Measurements from ENCODE around the gene SPINK5.

Gene SPINK5

DNA sequence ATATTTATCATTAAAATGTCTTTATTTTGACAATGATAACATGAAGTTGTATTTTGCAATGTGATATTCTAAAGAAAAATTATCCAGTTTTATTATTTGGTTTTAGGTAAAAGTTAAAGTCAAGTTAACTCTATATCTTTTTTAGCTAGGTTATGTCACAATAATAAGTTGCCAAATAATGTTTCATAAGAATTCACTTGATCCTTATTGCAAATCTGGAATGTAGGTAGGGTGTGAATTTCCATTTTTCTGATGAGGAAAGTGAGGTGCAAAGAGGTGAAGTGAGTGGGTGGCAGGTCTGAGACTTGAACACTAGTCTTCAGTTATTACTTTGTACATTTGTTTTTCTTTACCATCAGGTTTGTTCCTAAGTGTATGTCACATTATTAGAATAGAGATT lies 21.5 kb downstream of the SPINK5 start:
- DNase-seq = no peak
- peaks cover 9% of the 10 kb centered on the region for H3K27me3 Mint-ChIP-seq (ENCODE audit: low read depth, poor library complexity)
- no peak overlapping the region for H3K4me3 Mint-ChIP-seq
- no peaks in the 10 kb centered on the region for H3K9me3 Mint-ChIP-seq
- TF ChIP-seq, protein P1, sequence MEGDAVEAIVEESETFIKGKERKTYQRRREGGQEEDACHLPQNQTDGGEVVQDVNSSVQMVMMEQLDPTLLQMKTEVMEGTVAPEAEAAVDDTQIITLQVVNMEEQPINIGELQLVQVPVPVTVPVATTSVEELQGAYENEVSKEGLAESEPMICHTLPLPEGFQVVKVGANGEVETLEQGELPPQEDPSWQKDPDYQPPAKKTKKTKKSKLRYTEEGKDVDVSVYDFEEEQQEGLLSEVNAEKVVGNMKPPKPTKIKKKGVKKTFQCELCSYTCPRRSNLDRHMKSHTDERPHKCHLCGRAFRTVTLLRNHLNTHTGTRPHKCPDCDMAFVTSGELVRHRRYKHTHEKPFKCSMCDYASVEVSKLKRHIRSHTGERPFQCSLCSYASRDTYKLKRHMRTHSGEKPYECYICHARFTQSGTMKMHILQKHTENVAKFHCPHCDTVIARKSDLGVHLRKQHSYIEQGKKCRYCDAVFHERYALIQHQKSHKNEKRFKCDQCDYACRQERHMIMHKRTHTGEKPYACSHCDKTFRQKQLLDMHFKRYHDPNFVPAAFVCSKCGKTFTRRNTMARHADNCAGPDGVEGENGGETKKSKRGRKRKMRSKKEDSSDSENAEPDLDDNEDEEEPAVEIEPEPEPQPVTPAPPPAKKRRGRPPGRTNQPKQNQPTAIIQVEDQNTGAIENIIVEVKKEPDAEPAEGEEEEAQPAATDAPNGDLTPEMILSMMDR (IDR thresholded peaks at IDR 0.05) = no peak
- no peaks in the 10 kb centered on the region for H3K36me3 Mint-ChIP-seq (ENCODE audit: low read depth)
- H3K4me1 Mint-ChIP-seq = no peaks in the 10 kb centered on the region
- no peak overlapping the region for H3K27ac Mint-ChIP-seq

DNA sequence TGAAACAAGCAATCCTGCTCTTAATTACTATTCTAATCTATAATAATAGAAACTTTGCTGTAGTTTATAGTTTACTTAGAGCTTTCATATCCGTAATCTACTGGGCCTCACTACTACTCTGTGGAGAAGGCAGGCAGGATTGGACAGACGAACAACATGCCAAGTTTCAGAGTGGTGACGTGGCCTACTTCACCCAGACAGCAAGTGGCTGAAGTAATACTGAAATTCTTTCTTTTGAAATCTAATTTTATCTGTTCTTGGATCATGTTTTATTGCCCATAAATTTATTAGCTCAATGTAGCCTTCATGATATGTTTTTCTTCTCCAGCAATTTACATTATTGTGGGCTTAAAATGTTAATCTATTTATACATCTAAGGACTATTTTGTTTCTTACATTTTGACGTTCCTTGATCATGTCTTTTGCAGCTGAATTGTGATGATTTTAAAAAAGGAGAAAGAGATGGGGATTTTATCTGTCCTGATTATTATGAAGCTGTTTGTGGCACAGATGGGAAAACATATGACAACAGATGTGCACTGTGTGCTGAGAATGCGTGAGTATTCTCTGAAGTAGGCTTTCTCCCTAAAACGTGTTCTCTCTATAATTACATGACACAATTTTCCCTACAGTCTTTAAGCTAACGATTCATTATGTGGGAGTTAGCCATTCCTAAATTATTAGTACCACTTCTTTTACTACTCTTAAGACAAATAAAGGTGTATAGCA lies 22.4 kb downstream of the SPINK5 start:
- no peak overlapping the region for H3K4me3 Mint-ChIP-seq
- peaks cover 6% of the 10 kb centered on the region for H3K4me1 Mint-ChIP-seq
- TF ChIP-seq, protein P1 (IDR thresholded peaks at IDR 0.05) = no peak
- H3K36me3 Mint-ChIP-seq (ENCODE audit: low read depth) = no peaks in the 10 kb centered on the region
- DNase-seq = no peak
- peaks cover 9% of the 10 kb centered on the region for H3K27me3 Mint-ChIP-seq (ENCODE audit: low read depth, poor library complexity)
- no peak overlapping the region for H3K27ac Mint-ChIP-seq
- no peaks in the 10 kb centered on the region for H3K9me3 Mint-ChIP-seq

DNA sequence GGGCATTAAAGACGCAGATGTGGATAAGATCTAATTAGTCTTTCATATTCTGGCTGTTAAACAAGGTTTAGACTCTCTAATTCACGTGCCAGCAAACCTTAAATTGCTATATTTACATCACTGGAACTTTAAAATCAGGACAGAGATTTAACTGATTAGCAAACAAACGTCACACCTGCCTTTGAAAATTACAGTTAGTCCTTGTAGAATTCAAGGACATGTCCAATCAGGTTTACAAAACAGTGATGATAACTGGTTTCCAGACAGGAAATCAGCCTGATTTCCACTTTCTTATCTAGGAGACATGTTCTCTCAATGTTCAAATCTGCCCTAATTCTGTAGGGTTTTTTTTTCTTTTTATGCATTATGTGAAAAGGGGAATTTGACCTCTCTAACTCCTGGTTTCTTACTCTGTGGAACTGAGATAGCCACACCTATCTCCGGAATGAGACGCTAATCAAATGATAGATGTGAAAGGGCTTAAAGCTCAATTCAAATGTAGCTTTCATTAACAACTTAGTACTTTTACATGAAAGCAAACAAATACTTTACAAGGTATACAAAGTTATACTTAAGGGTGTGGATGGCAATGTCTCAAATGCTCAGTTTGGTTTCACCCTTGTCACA lies 26.5 kb downstream of the SPINK5 start:
- H3K27me3 Mint-ChIP-seq (ENCODE audit: low read depth, poor library complexity) = peaks cover 9% of the 10 kb centered on the region
- TF ChIP-seq, protein P1 (IDR thresholded peaks at IDR 0.05) = no peak
- DNase-seq = no peak
- no peak overlapping the region for H3K27ac Mint-ChIP-seq
- no peaks in the 10 kb centered on the region for H3K9me3 Mint-ChIP-seq
- H3K4me3 Mint-ChIP-seq = no peak overlapping the region
- H3K36me3 Mint-ChIP-seq (ENCODE audit: low read depth) = no peaks in the 10 kb centered on the region
- peaks cover 16% of the 10 kb centered on the region for H3K4me1 Mint-ChIP-seq

DNA sequence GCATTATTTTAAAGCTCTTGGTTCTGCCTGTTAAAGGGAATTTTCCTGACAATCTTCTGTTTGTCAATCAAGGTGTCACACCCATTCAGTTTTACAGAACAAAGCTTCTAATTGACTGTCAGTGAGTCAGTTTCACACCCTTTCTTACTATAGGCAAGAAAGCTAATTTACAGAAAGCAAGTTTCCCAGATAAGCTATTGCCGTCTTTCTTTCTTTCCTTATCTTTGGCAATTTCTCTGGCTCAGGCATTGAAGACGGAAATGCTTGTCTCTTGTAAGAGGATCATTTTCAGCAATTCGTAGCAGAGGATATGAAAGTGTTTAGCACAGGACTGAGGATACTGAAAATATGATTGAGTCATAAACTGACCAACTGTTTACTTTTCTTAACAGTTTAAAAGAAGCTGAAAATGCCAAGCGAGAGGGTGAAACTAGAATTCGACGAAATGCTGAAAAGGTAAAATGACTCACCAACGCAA lies 27.0 kb downstream of the SPINK5 start:
- Mint-ChIP-seq H3K27ac (no peak overlapping the region), H3K27me3 (ENCODE audit: low read depth, poor library complexity) (peaks cover 9% of the 10 kb centered on the region), H3K36me3 (ENCODE audit: low read depth) (no peaks in the 10 kb centered on the region), H3K4me3 (no peak overlapping the region), H3K4me1 (peaks cover 16% of the 10 kb centered on the region), H3K9me3 (no peaks in the 10 kb centered on the region)
- DNase-seq = no peak
- TF ChIP-seq, protein P1 (IDR thresholded peaks at IDR 0.05) = no peak

DNA sequence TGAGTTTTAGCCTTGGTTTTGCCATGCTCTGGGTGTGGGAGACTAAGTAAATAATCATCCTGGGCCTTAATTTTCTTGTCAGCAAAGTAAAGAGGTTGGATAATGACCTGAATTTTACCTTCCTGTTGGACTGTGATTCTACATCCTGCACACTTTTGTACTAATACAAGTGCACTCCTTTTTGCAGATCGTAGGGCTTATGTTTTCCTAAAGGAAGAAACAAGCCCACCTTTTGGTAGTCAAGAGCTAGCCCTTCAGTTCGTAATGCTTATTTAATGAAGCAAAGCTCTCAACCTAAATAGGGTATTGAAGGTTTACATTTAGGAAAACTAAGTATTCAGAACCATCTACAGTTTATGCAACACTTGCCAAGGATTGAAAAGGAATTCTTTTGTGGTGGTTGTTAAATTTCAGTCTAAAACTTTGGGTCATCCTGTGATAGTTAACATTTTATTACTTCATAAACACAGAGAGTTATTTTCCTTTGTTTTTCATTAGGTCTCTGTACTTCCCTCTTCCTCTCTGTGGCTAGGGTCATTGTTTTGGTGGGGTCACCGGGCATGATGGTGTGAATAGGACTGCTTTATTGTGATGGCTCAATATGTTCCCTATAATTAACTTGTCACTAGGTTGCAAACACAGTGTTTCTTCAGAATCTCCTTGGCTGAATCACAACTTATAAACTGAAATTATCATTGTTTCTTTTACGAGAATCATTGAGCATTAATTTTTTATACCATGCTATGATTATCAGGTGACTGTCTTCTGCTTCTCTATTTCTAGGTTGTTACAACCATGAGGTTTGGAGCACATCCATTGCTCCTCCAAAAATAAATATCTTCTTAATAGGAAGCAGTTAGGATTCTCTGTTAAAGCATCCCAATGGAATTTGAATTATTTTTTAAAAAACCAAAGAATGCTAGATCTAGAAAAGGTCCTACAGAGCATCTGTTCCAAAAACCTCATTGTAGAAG lies 28.5 kb downstream of the SPINK5 start:
- Mint-ChIP-seq H3K9me3 (no peaks in the 10 kb centered on the region), H3K4me3 (no peak overlapping the region)

More for the DNA sequence above, 28.5 kb downstream of the SPINK5 start:
- TF ChIP-seq, protein P1 (IDR thresholded peaks at IDR 0.05) = no peak
- DNase-seq = no peak
- Mint-ChIP-seq H3K27me3 (ENCODE audit: low read depth, poor library complexity) (peaks cover 11% of the 10 kb centered on the region), H3K4me1 (peaks cover 16% of the 10 kb centered on the region), H3K27ac (peak overlapping the region; percentile 1), H3K36me3 (ENCODE audit: low read depth) (no peaks in the 10 kb centered on the region)
